Right lobe of liver (tissue), 6 donors: ENCODE data around the gene P2RY1. TPM values are rescaled to one million over a fixed set of nuclear protein-coding genes. Genes with fewer than 3 reads are reported as not detected.

Experiments
- ATAC-seq, 4 donors: fragments of 200-7000 bp; cut with Tn5 transposase; one replicate each; pipeline ENCODE4 v1.9.1; 2020; ENCODE audit warnings: mild to moderate bottlenecking in 4 of 4, moderate library complexity in 4 of 4
- DNase-seq, 3 donors: peaks; one replicate each; pipeline ENCODE4 v3.0.0-alpha.2; 2020
- H3K27ac ChIP-seq, 3 donors: fragments of 200-600 bp; one replicate each; pipeline ENCODE4 v1.8.0; 2022
- H3K27me3 ChIP-seq, 2 donors: fragments of 200-600 bp; one replicate each; pipeline ENCODE4 v1.8.0; 2022
- H3K36me3 ChIP-seq, 4 donors: fragments of 200-600 bp; sonication (generic) in 1 of 4; one replicate each; pipeline versions ENCODE4 v1.5.1 to v1.8.0; 2017 to 2022; ENCODE audit warnings: control low read depth in 1 of 4
- H3K4me1 ChIP-seq, 4 donors: fragments of 200-600 bp; sonication (generic) in 1 of 4; one replicate each; pipeline versions ENCODE4 v1.5.1 to v1.8.0; 2017 to 2022; ENCODE audit warnings: control low read depth in 1 of 4
- H3K4me3 ChIP-seq, 3 donors: fragments of 200-600 bp; one replicate each; pipeline ENCODE4 v1.8.0; 2022
- H3K9me3 ChIP-seq, 4 donors: fragments of 200-600 bp; sonication (generic) in 1 of 4; one replicate each; pipeline versions ENCODE4 v1.5.1 to v1.8.0; 2017 to 2022; ENCODE audit warnings: control low read depth in 1 of 4
- CTCF ChIP-seq, 4 donors: fragments of 200-600 bp in 3 of 4; fragments of 450-650 bp in 1 of 4; IDR thresholded peaks; one replicate each; pipeline versions ENCODE4 v1.5.1 to v1.8.0; 2016 to 2022; ENCODE audit warnings: antibody characterized with exemption in 4 of 4, mild to moderate bottlenecking in 2 of 4
- POLR2A ChIP-seq: fragments of 450-650 bp; IDR thresholded peaks from one replicate; pipeline ENCODE4 v1.6.1; 2017; ENCODE audit warnings: antibody characterized with exemption, mild to moderate bottlenecking
- WGBS: methylation state at CpG from one replicate; pipeline ENCODE4 v1.1.6; 2018; ENCODE audit warnings: low coverage, low lambda C conversion rate; ENCODE audit not compliant: insufficient coverage; ENCODE audit errors: missing lambda C conversion rate; 5-methylcytosine and 5-hydroxymethylcytosine counted together
- intact Hi-C, 2 donors: fragments of 100-400 bp; cut with DNase I; formaldehyde crosslinking; loops; one replicate each; pipeline versions ENCODE4 v1.11.2 to v1.14.1; 2022
- total RNA-seq, 6 experiments: library from RNA; depleted of rRNA in 2 of 6; stranded (reverse); fragments of >200 nt in 2 of 6; fragmentation: NEBNext Ultra II Directional in 3 of 6; extraction: Animal tissue kit (Norgen Biotek cat#: 25700) in 3 of 6; gene quantifications; one replicate each; pipeline versions ENCODE4 v1.1.0 to v1.2.4, GENCODE V29; 2016 to 2023
- donor health status: DM: no; HTN: yes; CAD: no.
- donor health status: DM: no; HTN: no; CAD: no.
- donor health status: DM: no; HTN: no; CAD: no.
- donor health status: DM: no; HTN: yes; CAD: no.
- donor health status: DM: no; HTN: yes; CAD: no.

P2RY1 gene
- total RNA-seq, 6 experiments from 2014 or later, result 0.84 to 1.7 (median 1.3) TPM

- Histone ChIP-seq H3K27ac (no peak overlapping the region), H3K4me3 (no peak overlapping the region), H3K4me1 (peaks cover 0 to 3% (median 0%) of the 10 kb centered on the region in 4 donors), H3K36me3 (no peaks in the 10 kb centered on the region), H3K27me3 (no peaks in the 10 kb centered on the region), H3K9me3 (no peaks in the 10 kb centered on the region)
- WGBS, result 39% methylated on average over 4 of the region's 4 CpGs
- no peak for TF ChIP-seq POLR2A
- TF ChIP-seq CTCF (IDR thresholded peaks at IDR 0.05), result no peak
- DNase-seq (no peak), ATAC-seq (no peak)
- intact Hi-C loops, result no loop called here
Measured at GRCh38 chr3:152828075-152828840, 6.7 kb upstream of the P2RY1 start.

GRCh38 chr3:152830245-152830644 is 4.7 kb upstream of the P2RY1 start:
- intact Hi-C loops, result no loop called here
- no peak for ATAC-seq

GRCh38 chr3:152832046-152832445 is 2.9 kb upstream of the P2RY1 start:
- no peak overlapping the region for H3K27ac ChIP-seq

More at GRCh38 chr3:152830245-152830644, 4.7 kb upstream of the P2RY1 start:
- Histone ChIP-seq H3K9me3 (no peaks in the 10 kb centered on the region), H3K27ac (no peak overlapping the region), H3K4me3 (no peak overlapping the region), H3K36me3 (no peaks in the 10 kb centered on the region), H3K4me1 (peaks cover 0 to 7% (median 2%) of the 10 kb centered on the region in 4 donors), H3K27me3 (peaks cover 0 to 2% of the 10 kb centered on the region in 2 donors)
- no peak for TF ChIP-seq POLR2A
- TF ChIP-seq CTCF (IDR thresholded peaks at IDR 0.05), result no peak
- no peak for DNase-seq

GRCh38 chr3:152833089-152833488 is 1.8 kb upstream of the P2RY1 start:
- TF ChIP-seq POLR2A, result no peak
- no peak for TF ChIP-seq CTCF (IDR thresholded peaks at IDR 0.05)
- no peak for ATAC-seq
- Histone ChIP-seq H3K4me1 (peaks cover 0 to 10% (median 0%) of the 10 kb centered on the region in 4 donors), H3K9me3 (no peaks in the 10 kb centered on the region), H3K36me3 (no peaks in the 10 kb centered on the region), H3K27ac (no peak overlapping the region), H3K4me3 (no peak overlapping the region), H3K27me3 (peaks cover 0 to 7% of the 10 kb centered on the region in 2 donors)
- intact Hi-C loops, result no loop called here
- no peak for DNase-seq

More at GRCh38 chr3:152832046-152832445, 2.9 kb upstream of the P2RY1 start:
- Histone ChIP-seq H3K4me1 (peaks cover 0 to 10% (median 0%) of the 10 kb centered on the region in 4 donors), H3K36me3 (no peaks in the 10 kb centered on the region), H3K4me3 (no peak overlapping the region), H3K27me3 (peaks cover 0 to 7% of the 10 kb centered on the region in 2 donors), H3K9me3 (no peaks in the 10 kb centered on the region)
- DNase-seq, result no peak
- intact Hi-C loops, result no loop called here
- TF ChIP-seq POLR2A (no peak), CTCF (IDR thresholded peaks at IDR 0.05) (no peak)
- ATAC-seq, result no peak
- WGBS, result 90% methylated on average over 13 of the region's 13 CpGs
